ENCODE measurements around the gene MICB. TPM values are rescaled to one million over a fixed set of nuclear protein-coding genes. Genes with fewer than 3 reads are reported as not detected.

MICB gene
- total and polyA plus RNA-seq, 9 of the 15 experiments (the other 6 are each of a cell fraction or from before 2014, with no cell fraction given) = 13.3 to 34.5 (median 19.8) TPM

DNA sequence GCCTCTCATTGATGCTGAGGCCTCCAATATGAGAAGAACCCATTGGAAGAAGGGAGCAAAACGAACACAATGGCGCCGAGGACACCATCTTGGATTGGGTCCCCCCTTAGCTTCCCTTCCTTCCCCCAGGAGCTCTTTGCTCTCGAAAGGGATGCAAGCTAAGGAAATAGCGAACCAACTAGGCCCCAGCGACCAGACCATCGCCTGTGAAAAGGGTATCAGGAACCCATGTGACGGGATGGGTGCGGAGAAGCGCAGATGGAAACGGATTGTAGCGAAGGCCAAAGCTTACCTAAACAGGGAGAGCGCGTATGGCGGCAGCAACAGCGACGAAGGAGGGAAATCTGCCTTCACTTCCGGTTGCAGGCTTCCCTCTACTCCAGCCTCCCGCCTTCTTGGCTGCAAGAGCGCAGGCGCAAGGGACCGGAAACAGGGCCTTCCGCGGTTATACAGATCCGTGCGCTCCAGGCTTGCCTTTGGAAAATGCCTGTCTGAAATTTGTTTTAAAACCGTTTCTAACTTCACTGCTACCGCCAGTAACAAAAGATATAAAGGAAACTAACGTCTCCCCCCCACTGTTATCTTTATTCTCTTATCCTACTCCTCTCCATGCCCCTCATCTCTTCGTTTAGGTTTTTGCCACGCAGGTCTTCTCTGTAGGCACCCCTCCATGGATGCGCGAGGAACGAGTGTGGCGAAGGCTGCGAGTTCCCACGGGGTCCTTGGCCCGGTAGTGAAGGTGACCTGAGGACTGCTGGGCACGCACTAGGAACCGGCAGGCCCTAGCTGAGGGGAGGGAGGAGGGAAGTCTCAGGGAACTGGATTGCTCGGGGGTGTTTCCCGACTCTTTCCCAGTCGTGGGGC, 43.9 kb downstream of the MICB start, which contains the start of gene DDX39B (continued):
- TF ChIP-seq PHTF2 (CRISPR knock-in tag; IDR thresholded peaks at IDR 0.05) = no peak
- TF ChIP-seq, protein P1, sequence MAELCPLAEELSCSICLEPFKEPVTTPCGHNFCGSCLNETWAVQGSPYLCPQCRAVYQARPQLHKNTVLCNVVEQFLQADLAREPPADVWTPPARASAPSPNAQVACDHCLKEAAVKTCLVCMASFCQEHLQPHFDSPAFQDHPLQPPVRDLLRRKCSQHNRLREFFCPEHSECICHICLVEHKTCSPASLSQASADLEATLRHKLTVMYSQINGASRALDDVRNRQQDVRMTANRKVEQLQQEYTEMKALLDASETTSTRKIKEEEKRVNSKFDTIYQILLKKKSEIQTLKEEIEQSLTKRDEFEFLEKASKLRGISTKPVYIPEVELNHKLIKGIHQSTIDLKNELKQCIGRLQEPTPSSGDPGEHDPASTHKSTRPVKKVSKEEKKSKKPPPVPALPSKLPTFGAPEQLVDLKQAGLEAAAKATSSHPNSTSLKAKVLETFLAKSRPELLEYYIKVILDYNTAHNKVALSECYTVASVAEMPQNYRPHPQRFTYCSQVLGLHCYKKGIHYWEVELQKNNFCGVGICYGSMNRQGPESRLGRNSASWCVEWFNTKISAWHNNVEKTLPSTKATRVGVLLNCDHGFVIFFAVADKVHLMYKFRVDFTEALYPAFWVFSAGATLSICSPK (IDR thresholded peaks at IDR 0.05; ENCODE audit: borderline replicate concordance) = peak; percentile 94; the same call in 1 of the 2 replicates
- 0 out of 2 replicates have a peak, but pooled peaks have one; percentile 66 for TF ChIP-seq PHB (CRISPR knock-in tag; IDR thresholded peaks at IDR 0.05)
- TF ChIP-seq ZNF696 (CRISPR knock-in tag; conservative IDR thresholded peaks at IDR 0.05) = no peak
- peak; percentile 67 for TF ChIP-seq ZNF354B (CRISPR knock-in tag; IDR thresholded peaks at IDR 0.05)
- TF ChIP-seq HNRNPLL (IDR thresholded peaks at IDR 0.05; ENCODE audit: low read depth, low read length, poor library complexity, severe bottlenecking) = no peak
- no peak for TF ChIP-seq SETDB1 (IDR thresholded peaks at IDR 0.05; ENCODE audit: low read length)
- peak; percentile 46 for TF ChIP-seq TCF3 (CRISPR knock-in tag; IDR thresholded peaks at IDR 0.05)
- no peak for TF ChIP-seq ETS2 (tag; IDR thresholded peaks at IDR 0.05; ENCODE audit: borderline replicate concordance, poor library complexity, severe bottlenecking)
- TF ChIP-seq, protein P2, sequence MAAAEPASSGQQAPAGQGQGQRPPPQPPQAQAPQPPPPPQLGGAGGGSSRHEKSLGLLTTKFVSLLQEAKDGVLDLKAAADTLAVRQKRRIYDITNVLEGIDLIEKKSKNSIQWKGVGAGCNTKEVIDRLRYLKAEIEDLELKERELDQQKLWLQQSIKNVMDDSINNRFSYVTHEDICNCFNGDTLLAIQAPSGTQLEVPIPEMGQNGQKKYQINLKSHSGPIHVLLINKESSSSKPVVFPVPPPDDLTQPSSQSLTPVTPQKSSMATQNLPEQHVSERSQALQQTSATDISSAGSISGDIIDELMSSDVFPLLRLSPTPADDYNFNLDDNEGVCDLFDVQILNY (CRISPR knock-in tag; IDR thresholded peaks at IDR 0.05) = no peak
- no peak for TF ChIP-seq KDM2B (CRISPR knock-in tag; IDR thresholded peaks at IDR 0.05)
- peak; percentile 97 for TF ChIP-seq E2F3 (CRISPR knock-in tag; IDR thresholded peaks at IDR 0.05)
- no peak for TF ChIP-seq RFX7 (CRISPR knock-in tag; IDR thresholded peaks at IDR 0.05)
- no peak for TF ChIP-seq ZNF551 (CRISPR knock-in tag; IDR thresholded peaks at IDR 0.05)
- TF ChIP-seq, protein P3, sequence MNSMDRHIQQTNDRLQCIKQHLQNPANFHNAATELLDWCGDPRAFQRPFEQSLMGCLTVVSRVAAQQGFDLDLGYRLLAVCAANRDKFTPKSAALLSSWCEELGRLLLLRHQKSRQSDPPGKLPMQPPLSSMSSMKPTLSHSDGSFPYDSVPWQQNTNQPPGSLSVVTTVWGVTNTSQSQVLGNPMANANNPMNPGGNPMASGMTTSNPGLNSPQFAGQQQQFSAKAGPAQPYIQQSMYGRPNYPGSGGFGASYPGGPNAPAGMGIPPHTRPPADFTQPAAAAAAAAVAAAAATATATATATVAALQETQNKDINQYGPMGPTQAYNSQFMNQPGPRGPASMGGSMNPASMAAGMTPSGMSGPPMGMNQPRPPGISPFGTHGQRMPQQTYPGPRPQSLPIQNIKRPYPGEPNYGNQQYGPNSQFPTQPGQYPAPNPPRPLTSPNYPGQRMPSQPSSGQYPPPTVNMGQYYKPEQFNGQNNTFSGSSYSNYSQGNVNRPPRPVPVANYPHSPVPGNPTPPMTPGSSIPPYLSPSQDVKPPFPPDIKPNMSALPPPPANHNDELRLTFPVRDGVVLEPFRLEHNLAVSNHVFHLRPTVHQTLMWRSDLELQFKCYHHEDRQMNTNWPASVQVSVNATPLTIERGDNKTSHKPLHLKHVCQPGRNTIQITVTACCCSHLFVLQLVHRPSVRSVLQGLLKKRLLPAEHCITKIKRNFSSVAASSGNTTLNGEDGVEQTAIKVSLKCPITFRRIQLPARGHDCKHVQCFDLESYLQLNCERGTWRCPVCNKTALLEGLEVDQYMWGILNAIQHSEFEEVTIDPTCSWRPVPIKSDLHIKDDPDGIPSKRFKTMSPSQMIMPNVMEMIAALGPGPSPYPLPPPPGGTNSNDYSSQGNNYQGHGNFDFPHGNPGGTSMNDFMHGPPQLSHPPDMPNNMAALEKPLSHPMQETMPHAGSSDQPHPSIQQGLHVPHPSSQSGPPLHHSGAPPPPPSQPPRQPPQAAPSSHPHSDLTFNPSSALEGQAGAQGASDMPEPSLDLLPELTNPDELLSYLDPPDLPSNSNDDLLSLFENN (IDR thresholded peaks at IDR 0.05; ENCODE audit: low read depth in 2 of 2, low read length in 2 of 2) = no peak; a peak in 1 of 4 replicates
- TF ChIP-seq RBM22 (IDR thresholded peaks at IDR 0.05; ENCODE audit: low read depth, low read length, poor library complexity, severe bottlenecking) = no peak
- TF ChIP-seq, protein P4, sequence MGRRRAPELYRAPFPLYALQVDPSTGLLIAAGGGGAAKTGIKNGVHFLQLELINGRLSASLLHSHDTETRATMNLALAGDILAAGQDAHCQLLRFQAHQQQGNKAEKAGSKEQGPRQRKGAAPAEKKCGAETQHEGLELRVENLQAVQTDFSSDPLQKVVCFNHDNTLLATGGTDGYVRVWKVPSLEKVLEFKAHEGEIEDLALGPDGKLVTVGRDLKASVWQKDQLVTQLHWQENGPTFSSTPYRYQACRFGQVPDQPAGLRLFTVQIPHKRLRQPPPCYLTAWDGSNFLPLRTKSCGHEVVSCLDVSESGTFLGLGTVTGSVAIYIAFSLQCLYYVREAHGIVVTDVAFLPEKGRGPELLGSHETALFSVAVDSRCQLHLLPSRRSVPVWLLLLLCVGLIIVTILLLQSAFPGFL (CRISPR knock-in tag; IDR thresholded peaks at IDR 0.05) = no peak
- TF ChIP-seq, protein P5, sequence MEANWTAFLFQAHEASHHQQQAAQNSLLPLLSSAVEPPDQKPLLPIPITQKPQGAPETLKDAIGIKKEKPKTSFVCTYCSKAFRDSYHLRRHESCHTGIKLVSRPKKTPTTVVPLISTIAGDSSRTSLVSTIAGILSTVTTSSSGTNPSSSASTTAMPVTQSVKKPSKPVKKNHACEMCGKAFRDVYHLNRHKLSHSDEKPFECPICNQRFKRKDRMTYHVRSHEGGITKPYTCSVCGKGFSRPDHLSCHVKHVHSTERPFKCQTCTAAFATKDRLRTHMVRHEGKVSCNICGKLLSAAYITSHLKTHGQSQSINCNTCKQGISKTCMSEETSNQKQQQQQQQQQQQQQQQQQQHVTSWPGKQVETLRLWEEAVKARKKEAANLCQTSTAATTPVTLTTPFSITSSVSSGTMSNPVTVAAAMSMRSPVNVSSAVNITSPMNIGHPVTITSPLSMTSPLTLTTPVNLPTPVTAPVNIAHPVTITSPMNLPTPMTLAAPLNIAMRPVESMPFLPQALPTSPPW (CRISPR knock-in tag; IDR thresholded peaks at IDR 0.05) = peak; percentile 62
- TF ChIP-seq SMARCA5 (IDR thresholded peaks at IDR 0.05) = no peak

All from K562 (cell line).